GM19351 (cell line): ENCODE results near the gene AKAP13.
"Not testable (repeated sequence)": the region's sequence is repeated elsewhere in the genome, so short reads cannot be mapped to it uniquely, and the experiment has no call there.

ENCODE experiments used
- ATAC-seq: cut with Tn5 transposase; IDR thresholded peaks from one replicate; pipeline ENCODE4 v1.9.1; 2021; ENCODE audit warnings: mild to moderate bottlenecking, moderate library complexity; ENCODE audit not compliant: unreplicated experiment

AKAP13 gene

DNA sequence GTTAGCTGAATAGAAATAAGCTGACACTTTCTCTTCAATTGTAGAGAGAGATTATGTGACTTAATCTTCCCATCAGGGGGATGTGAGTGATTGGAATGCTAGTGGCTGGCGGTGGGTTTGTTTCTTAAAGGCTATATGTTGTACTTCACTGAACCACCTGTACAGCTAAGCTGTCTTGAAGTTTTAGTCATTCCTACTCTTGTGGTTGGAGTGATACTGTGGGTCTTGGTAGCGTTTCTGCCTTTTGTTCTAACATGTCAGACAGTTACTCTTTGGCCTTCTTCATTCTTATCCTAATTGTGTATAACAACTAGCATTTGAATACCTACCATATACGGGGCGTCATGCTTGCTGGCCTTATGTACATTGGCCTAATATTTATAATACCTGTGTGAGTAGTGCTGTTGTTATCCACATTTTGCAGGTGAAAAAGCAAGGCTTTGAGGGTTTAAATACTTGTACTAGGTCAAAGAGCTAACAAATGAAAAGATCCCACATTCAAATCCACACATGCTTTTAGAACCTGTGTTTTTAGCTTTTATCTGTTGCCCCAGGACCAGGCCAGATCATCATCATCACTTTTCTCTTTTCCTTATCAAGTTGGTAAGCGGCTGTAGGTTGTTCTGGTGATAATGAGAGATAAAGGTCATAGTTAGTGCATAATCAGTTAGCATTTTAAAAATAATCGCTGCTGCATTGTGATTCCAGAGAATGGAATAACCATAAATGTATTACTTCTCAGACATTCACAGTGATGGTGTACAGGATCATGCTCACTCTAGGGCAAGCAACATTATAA lies 50.2 kb downstream of the AKAP13 start:
- ATAC-seq, result peak; percentile 100

DNA sequence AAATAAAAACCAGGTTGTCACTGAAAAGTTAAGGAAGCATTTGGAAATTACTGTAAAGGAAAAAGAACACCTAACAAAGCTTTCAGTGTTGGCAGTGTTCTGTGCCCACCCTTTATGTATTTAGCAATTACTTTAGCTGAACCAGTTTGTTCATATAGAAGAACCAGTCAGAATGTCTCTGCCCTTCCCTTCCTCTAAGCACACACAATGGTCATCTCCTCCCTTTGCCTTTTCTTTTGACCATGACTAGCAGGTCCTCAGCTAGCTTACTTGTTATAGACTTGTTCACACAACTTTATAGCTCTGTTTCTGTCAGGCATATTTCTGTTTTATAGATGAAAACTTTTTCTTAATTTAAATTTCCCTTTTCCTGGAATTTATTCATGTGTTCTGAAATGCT lies 59.6 kb downstream of the AKAP13 start:
- ATAC-seq, result no peak

DNA sequence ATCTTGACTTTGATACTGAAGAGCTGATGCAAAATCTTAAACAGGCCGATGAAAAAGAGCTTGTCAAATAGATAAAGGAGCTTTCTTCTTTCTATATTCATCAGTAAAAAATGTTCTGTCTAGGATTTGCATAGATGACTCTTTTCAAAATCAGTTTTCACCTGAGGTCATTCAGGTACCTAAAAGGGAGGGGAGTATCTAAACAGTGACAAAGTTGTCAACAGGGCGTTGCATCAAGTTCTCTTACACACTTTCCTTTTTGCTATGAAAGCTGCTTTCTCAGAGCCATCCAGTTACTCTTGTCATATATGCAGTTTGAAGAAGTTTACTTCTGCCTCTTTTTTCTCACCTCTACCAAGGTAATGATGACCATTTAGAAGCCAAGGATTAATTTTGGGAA lies 60.0 kb downstream of the AKAP13 start:
- peak; percentile 68 for ATAC-seq

DNA sequence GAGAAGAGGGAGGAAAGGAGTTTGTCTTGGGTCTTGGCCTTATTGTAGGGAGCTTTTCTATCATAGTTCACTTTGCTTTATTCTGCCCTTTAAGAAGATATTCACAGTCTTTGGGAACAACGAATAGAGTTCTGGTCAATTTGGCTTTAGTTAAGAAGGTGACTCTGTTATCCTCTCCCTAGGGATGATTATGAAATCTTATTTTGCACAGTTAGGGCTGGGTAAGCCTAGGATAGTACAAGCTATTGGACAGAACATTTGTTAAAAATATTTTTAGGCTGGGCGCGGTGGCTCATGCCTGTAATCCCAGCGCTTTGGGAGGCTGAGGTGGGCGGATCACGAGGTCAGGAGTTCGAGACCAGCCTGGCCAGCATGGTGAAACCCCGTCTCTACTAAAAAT lies 61.5 kb downstream of the AKAP13 start:
- ATAC-seq, result not testable (repeated sequence)

DNA sequence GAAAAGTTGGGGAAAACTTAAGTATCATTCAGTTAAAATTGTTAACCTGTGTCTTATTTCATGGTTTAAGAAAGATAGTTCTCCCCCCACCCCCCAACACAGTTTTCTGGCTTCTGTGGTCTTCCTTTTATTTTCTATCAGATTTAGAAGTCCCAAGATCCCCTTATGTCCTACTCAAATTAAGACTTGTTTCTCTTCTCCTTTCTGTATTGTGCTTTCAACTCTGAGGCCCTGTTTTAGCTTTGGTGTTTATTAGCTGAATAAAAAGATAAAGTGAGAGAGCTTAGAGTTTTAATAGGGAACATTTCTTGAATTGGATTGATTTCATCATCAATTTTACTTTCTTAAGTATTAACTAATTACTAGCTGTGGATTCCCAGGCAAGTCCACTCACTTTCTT lies 62.6 kb downstream of the AKAP13 start:
- ATAC-seq, result peak; percentile 33

DNA sequence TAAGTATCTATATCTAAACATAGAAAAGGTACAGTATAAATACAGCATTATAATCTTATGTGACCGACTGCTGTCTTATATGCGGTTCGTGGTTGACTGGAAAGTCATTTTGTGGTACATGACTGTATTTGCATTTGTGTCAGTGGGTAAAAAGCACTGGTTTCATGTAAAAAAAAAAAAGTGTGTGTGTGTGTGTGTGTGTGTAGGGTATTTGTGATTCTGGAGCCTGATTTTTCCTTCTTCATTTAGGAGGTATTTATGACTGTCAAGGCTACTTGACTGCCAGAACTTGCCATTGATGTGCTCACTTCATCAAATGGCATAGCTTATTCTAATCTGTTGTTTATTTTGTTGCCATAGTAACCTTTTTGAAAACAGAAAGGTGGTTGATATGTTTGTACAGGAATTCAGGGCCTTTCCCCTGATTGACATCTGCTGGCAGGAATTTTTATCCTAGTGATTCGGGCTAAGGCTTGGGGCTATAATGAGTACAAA lies 63.2 kb downstream of the AKAP13 start:
- ATAC-seq, result peak; percentile 84

DNA sequence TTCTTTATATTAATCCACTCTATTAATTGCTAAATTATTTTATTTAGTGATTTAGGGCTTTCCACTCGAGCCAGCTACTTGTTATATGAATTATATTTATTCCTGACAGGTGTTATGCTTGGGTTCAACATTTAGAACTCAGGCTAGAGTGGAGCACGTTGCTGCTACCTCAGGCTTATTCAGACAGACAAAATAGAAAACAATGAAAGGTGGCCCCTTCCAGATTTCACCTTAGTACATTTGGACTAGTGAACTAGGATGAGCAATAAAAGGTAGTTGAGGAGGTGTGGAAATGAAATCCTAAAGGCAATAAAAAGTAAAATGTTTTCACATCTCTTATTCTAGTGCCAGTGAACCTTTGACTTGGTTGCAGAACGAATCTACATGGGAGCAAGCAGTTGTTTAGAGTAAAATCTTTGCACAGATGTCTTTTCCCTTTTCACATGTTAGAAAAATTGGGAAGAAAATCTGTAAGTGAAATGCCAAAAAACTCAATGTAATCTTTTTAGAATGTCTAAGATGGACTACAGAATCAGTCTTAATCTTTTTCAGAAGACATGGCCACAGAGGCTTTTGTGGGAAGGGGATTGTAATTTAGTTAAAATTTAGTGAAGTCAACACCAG lies 63.8 kb downstream of the AKAP13 start:
- ATAC-seq, result no peak

DNA sequence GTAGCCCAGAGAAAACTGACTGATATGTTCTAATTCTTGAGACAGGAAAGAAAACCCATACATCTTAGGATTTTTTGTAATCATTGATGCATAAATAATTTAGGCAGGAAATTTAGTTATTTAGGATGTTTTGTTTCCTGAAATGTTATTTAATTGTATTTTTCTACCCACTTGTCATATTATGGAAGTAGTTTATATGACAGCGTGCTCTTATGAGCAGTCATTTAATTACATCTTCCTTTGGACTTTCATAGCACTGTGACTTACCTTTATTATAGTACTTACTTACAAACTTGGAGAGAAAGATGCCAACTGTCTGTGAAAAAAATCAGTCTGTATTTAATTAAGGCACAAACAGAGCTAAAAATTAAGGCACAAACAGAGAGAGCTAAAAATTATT lies 65.0 kb downstream of the AKAP13 start:
- ATAC-seq, result no peak

DNA sequence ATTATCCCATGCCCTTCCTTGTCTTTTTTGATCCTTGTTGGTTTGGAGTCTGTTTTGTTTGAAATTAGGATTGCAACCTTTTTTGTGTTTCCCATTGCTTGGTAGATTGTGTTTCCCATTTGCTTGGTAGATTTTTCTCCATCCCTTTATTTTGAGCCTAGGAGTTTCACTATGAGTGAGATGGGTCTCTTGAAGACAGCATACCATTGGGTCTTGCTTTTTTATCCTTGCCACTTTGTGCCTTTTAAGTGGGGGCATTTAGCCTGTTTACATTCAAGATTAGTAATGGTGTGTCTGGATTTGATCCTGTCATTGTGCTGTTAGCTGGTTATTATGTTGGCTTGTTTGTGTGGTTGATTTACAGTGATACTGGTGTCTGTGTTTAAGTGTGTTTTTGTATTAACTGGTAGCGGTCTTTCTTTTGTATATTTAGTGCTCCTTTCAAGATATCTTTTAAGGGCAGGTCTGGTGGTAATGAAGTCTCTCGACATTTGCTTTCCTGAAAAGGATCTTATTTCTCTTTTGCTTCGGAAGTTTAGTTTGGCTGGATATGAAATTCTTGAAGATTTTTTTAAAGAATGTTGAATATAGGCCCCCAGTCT lies 70.8 kb downstream of the AKAP13 start:
- ATAC-seq, result no peak

DNA sequence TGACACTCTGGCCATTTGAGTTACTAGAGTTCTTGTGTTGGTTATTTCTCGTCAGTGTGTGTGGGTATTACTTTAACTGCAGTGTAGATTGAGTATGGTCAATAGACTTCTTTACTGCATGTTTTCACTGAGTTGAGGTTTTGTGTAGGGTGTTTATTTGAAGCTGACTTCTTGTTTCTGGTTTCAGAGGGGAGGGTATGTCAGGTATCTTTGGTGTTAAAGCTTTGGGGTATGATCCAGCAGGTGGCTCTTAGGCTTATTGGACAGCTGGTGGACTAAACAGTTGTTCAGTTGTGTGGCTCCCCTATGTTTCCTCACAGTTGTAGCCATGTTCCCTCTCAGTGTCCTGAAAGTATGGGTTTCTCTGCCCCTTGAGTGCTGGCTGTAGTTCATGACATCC lies 72.0 kb downstream of the AKAP13 start:
- no peak for ATAC-seq

DNA sequence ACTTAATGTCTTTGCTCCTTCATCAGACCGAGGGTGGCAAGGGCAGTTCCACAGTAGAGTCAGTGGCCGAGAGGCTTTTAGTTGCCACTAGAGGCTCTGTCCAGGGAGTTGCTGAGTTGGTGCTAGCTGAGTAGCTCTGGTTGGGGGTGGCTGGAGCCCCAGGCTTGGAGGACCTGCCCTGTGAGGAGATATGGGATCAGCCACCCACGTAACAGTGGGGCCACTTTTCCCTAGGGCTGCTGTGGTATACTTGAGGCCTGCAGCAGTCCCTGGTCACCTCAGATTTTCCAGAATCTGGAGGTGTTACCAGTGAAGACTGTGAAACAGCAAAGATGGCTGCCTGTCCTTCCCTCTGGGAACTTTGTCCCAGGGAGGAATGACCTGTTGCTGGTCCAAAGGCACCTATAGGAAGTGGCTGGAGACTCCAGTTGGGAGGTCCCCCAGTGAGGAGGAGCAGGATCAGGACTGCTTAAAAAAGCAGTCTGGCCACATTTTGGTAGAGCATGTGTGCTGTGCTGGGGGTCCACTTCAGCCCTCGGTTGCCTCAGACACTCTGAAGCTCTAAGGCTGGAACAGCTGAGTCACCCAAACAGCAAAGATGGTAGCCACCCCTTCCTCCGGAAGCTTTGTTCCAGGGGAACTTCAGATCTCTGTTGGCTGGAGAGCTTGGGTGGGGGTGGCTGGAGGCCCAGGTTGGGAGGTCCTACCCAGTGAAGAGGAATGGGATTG lies 72.9 kb downstream of the AKAP13 start:
- ATAC-seq, result no peak

DNA sequence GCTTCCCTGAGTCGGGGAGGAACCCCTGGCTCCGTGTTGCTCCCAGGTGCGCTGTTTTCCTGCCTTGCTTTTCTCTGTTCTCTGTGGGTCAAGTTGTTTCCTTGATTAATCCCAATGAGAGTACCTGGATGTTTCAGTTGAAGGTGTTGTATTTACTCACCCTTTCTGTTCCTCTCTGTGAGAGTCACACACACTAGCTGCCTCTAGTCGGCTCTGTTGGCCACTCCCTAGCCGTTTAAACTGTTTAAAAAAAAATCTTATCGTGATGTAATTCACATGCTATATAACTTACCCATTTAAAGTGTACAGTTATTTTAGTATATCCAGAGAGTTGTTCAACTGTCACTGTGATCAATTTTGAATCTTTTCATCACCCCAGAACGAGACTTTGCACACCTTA lies 74.0 kb downstream of the AKAP13 start:
- no peak for ATAC-seq

DNA sequence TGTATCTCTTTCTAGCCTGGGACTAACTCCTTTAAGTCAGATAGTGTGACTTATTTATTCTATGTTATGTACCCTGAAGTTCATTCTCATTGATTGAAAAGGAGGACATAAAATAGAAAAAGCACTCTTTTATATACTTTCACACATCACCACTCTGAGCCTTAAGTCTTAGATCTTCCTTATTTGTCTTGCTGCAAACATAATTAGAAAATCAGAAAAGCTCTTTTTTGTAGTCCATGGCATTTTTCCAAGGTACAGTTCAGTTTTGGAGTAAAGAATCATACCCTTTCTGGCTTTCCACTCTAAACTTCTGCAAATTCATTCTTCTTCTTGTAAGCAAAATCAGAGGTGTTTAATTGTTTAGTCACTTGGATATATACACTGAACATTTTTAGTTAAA lies 75.5 kb downstream of the AKAP13 start:
- ATAC-seq, result no peak

DNA sequence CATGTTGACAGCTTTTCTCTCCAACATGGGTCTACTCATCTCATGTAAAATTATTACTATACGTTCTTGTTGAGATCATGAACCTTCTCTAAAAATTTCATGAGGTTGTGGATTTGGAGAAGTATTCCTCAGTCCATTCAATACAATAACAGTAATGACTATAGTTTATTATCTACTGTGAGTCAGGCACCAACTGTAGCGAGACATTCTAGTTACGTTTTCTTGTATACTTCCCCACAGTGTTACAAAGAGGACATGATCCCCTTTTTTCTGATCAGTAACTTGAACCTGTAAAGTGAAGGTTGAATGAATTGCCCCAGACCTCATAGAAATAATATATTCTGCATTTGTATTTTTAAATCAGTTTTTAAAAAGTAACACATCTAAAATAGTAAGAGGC lies 76.4 kb downstream of the AKAP13 start:
- ATAC-seq, result peak; percentile 39

DNA sequence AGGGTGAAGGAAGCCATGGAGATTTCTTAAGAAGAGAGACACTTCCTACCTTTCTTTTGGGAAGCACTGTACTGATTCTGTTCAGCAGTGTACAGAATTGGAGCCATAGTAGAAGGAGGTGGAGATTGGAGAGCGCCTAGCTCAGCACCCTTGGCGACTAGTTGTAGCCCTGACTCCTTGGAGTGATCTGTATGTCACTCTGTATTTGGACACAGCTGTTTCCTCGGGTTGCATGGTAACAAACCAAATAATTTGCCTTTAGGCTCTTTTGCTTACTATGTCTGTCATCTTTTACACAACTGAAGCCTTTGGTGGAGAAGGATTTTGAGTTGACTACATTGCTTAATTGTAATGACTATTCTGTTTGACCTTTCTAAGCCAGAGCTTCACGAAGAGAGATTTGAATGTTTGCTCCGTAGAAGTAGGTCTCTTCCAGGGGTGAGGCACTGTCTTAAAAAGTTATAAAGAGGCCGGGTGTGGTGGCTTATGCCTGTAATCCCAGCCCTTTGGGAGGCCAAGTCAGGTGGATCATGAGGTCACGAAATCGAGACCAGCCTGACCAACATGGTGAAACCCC lies 77.1 kb downstream of the AKAP13 start:
- ATAC-seq, result peak; percentile 78

DNA sequence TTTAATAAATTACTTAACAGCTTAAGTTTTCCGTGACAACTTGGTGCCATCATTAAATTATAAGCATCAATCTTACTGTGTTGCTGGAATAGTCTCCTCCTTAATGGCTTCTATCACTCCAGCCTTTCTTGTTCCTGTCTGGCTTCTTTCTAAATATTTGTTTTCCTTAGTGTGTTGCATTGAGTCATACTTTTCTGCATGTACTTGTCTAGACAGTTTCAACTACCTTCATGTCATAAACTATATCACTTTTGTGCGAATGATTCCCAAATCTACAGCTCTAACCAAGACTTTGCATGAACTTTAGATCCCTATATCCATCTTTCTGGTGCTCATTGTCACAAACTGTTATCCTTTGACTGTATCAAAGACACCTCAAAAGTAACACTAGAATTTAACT lies 78.4 kb downstream of the AKAP13 start:
- ATAC-seq, result no peak

DNA sequence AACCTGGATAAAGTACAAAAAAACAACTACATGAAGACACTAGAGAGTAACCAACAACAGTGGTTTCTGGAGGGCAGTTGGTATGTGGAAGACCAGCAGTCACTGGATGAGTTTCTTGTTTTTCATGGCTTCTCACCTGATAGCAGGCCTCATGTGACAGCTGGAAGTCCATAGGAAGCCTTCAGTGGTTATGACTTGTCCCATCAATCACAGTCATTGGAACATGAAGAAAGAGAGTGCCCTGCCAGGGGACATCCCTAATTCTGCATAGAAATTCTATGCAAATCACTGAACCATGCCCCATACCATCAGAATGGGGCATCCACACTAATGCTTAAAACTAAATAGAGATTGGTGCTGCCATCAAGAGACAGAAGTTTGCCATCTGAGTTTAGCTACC lies 81.6 kb downstream of the AKAP13 start:
- no peak for ATAC-seq

DNA sequence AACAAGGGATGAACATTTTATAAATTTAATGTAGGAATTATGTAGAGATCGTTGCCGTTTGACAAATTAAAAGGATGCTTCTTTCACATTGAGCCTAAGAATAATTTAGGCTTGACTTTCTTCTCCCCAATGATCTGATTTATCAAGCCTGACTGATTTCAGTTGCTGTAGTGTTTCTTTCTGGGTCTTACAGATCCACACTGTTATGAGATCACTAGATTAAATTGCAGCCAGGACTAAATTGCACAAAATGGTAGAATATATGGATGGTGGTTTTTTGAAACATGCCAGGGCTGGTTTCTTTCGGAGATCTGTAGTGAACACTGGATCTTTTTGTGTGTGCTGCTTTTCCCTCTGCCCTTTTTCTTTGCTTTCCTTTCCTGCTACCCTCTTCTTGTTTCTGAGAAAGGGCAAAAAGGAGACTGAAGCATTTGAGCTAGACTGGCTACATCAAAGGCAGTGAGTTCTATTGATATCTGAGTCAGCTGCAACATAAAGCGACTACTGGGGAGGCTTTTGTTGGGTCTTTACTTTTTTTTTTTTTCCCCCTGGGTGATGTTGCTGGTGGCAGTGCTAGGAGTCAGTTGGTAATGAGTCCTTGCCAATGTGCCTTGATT lies 83.0 kb downstream of the AKAP13 start:
- no peak for ATAC-seq

DNA sequence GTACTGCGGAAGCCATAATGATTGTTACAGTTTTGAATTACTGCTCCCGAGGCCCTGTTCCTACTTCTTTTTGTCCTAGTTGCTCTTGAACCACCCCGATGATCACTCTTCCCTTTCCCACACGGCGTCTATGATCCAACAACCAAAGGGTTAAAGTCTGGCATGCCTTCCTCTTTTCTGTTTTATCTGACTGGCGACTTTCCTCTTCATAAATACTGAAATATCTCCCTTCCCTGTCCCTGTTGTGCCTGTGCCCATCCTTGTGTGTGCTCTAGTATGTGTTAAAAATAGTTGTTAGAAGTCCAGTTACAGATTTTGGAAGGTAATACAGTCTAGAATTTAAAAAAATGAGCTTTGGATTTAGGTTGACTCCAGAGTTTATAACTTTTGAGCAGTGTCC lies 83.6 kb downstream of the AKAP13 start:
- no peak for ATAC-seq

DNA sequence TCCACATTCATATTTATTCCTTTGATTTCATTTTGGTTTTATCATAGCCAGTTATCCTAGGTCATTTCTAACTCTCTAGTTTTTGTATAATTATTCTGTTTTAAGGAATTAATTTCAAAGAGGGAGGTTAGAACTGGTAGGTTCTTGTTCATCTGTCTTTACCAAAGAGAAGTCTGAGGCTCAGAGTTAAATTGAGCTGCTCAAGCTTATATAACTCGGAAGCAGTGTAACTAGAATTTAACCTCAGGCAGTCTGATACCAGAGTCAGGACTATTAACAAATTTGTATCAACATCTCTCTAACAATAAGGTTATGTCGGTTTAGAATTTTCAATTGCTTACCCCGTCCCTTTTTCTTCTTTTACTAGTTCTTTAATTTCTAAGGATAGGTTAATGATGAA lies 84.1 kb downstream of the AKAP13 start:
- no peak for ATAC-seq
